B cell (primary cell): ENCODE results near the gene ATIC. TPM values are rescaled to one million over a fixed set of nuclear protein-coding genes. Genes with fewer than 3 reads are reported as not detected.

ENCODE experiments used
- ATAC-seq: fragments of 200-7000 bp; cut with Tn5 transposase; one replicate; pipeline ENCODE4 v1.10.0; 2021; ENCODE audit warnings: low read depth, mild to moderate bottlenecking, moderate number of reproducible peaks, moderate library complexity
- CTCF ChIA-PET: fragments of 350-600 bp; sonication (Branson Sonifier 250); formaldehyde crosslinking; loops from one replicate; lab custom pipeline; 2021; ENCODE audit warnings: antibody characterized with exemption, inconsistent platforms; lab: Charles Lee
- POLR2A ChIA-PET: fragments of 350-600 bp; sonication (Branson Sonifier 250); formaldehyde crosslinking; loops from one replicate; lab custom pipeline; 2021; ENCODE audit warnings: antibody characterized with exemption; lab: Charles Lee
- DNase-seq: peaks from one replicate; pipeline ENCODE4 v3.0.0; 2013
- H2AFZ ChIP-seq: 2 replicates; pipeline ENCODE4 v1.6.1; 2012; ENCODE audit warnings: mild to moderate bottlenecking, low read depth, low read length; ENCODE audit not compliant: insufficient read depth, poor library complexity, severe bottlenecking
- H3K27ac ChIP-seq, 2 donors: 1 replicate in 1 of 2; 2 replicates in 1 of 2; pipeline ENCODE4 v1.5.1; 2012 to 2013; ENCODE audit warnings: low read length in 2 of 2, mild to moderate bottlenecking in 2 of 2, moderate library complexity in 1 of 2
- H3K27me3 ChIP-seq, 4 experiments: fragments of 200-600 bp in 1 of 4; sonication (generic) in 1 of 4; replicated peaks in 1 of 4; 1 replicate in 2 of 4; 2 replicates in 2 of 4; pipeline versions ENCODE4 v1.6.1 to v1.7.0; 2013 to 2016; ENCODE audit warnings: low read length in 3 of 4, mild to moderate bottlenecking in 2 of 4, mixed read lengths in 1 of 4, moderate library complexity in 1 of 4; ENCODE audit not compliant: insufficient read depth in 4 of 4, control insufficient read depth in 3 of 4; ENCODE audit errors: control extremely low read depth in 1 of 4
- H3K36me3 ChIP-seq, 2 experiments: replicated peaks in 1 of 2; 1 replicate in 1 of 2; 2 replicates in 1 of 2; pipeline versions ENCODE4 v1.6.1 to v1.7.1; 2013; ENCODE audit warnings: low read length in 1 of 2; ENCODE audit not compliant: insufficient read depth in 2 of 2, control insufficient read depth in 1 of 2; ENCODE audit errors: control extremely low read depth in 1 of 2, extremely low read depth in 1 of 2
- H3K4me1 ChIP-seq, 2 donors: fragments of 200-600 bp in 1 of 2; sonication (generic) in 1 of 2; 1 replicate in 1 of 2; 2 replicates in 1 of 2; pipeline versions ENCODE4 v1.5.1 to v1.6.1; 2013 to 2017; ENCODE audit warnings: low read length in 2 of 2; ENCODE audit not compliant: control insufficient read depth in 2 of 2, insufficient read depth in 2 of 2
- H3K4me2 ChIP-seq: replicated peaks from 2 replicates; pipeline ENCODE3; 2012; ENCODE audit warnings: mild to moderate bottlenecking, low read depth, low read length; ENCODE audit not compliant: poor library complexity, severe bottlenecking
- H3K4me3 ChIP-seq, 5 experiments: fragments of 200-600 bp in 1 of 5; sonication (generic) in 1 of 5; 1 replicate in 3 of 5; 2 replicates in 2 of 5; pipeline versions ENCODE4 v1.5.1 to v1.7.0; 2011 to 2016; ENCODE audit warnings: low read length in 4 of 5, mild to moderate bottlenecking in 4 of 5, low read depth in 2 of 5, control low read depth in 1 of 5, moderate library complexity in 1 of 5; ENCODE audit not compliant: insufficient read depth in 1 of 5; ENCODE audit errors: control extremely low read depth in 1 of 5, extremely low read depth in 1 of 5
- H3K79me2 ChIP-seq: fragments of 200-600 bp; sonication (generic); one replicate; pipeline ENCODE4 v1.6.0; 2016; ENCODE audit warnings: low read length; ENCODE audit not compliant: control insufficient read depth, insufficient read depth
- H3K9ac ChIP-seq: fragments of 200-600 bp; sonication (generic); 2 replicates; pipeline ENCODE4 v1.6.1; 2017; ENCODE audit warnings: mild to moderate bottlenecking, low read length, moderate library complexity
- H3K9me3 ChIP-seq, 3 donors: one replicate each; pipeline versions ENCODE4 v1.6.1 to v1.7.1; 2013; ENCODE audit warnings: low read length in 2 of 3; ENCODE audit not compliant: control insufficient read depth in 2 of 3, insufficient read depth in 1 of 3; ENCODE audit errors: control extremely low read depth in 1 of 3
- H4K20me1 ChIP-seq: 2 replicates; pipeline ENCODE4 v1.6.0; 2012; ENCODE audit warnings: mild to moderate bottlenecking, low read length; ENCODE audit not compliant: insufficient read depth, control insufficient read depth, poor library complexity, severe bottlenecking
- H3K27ac Mint-ChIP-seq: one replicate; pipeline ENCODE4 v1.8.0; 2021; ENCODE audit warnings: mixed read lengths
- H3K27me3 Mint-ChIP-seq: one replicate; pipeline ENCODE4 v1.8.0; 2021; ENCODE audit warnings: mixed read lengths
- H3K4me1 Mint-ChIP-seq: one replicate; pipeline ENCODE4 v1.8.0; 2021; ENCODE audit warnings: mixed read lengths
- H3K4me3 Mint-ChIP-seq: one replicate; pipeline ENCODE4 v1.8.0; 2021; ENCODE audit warnings: mixed read lengths
- H3K9me3 Mint-ChIP-seq: one replicate; pipeline ENCODE4 v1.8.0; 2022; ENCODE audit warnings: mixed read lengths; ENCODE audit not compliant: insufficient read depth
- CTCF ChIP-seq: fragments of 200-600 bp; IDR thresholded peaks from one replicate; pipeline ENCODE4 v1.8.0; 2022; ENCODE audit warnings: antibody characterized with exemption, mild to moderate bottlenecking
- EZH2 ChIP-seq: IDR thresholded peaks from 2 replicates; pipeline ENCODE4 v1.6.1; 2012; ENCODE audit warnings: borderline replicate concordance, low read depth, mild to moderate bottlenecking, moderate library complexity, low read length; ENCODE audit not compliant: insufficient read depth, poor library complexity, severe bottlenecking
- WGBS: methylation state at CpG from one replicate; pipeline ENCODE4 v1.1.5; 2013; ENCODE audit warnings: missing lambda C conversion rate; ENCODE audit not compliant: insufficient coverage; 5-methylcytosine and 5-hydroxymethylcytosine counted together
- intact Hi-C: fragments of 100-400 bp; cut with micrococcal nuclease; formaldehyde crosslinking; loops from one replicate; pipeline ENCODE4 v1.10.0; 2022
- polyA plus RNA-seq: library from polyadenylated mRNA; depleted of rRNA; stranded (reverse); fragments of >200 nt; gene quantifications from 2 replicates; pipeline ENCODE4 v1.2.3, GENCODE V29; 2012
- total RNA-seq, 2 donors: library from RNA; stranded (reverse); fragments of 120-200 nt in 1 of 2; gene quantifications; 1 replicate in 1 of 2; 2 replicates in 1 of 2; pipeline versions ENCODE4 v1.2.3 to v1.2.4, GENCODE V29; 2013 to 2022

Gene ATIC
- total and polyA plus RNA-seq, 2 donors (not counting 1 experiment from before 2014, with no cell fraction given), result 55.4 to 80.4 TPM

- DNase-seq, result no peak
- ChIA-PET POLR2A (no interaction called here), CTCF (no interaction called here)
- H3K27me3 ChIP-seq, result no peaks in the 10 kb centered on the region
- no peaks in the 10 kb centered on the region for H3K36me3 ChIP-seq
- no peak overlapping the region for H3K4me3 ChIP-seq
- no peak overlapping the region for H3K27ac ChIP-seq
- intact Hi-C loops, result no loop called here
- no peaks in the 10 kb centered on the region for H3K27me3 Mint-ChIP-seq
- H4K20me1 ChIP-seq, result no peaks in the 10 kb centered on the region
- H3K9ac ChIP-seq, result no peak overlapping the region
- ATAC-seq, result no peak
- no peaks in the 10 kb centered on the region for H3K9me3 Mint-ChIP-seq
- TF ChIP-seq CTCF, result no peak
- no peak for TF ChIP-seq EZH2
- no peak overlapping the region for H3K27ac Mint-ChIP-seq
- no peaks in the 10 kb centered on the region for H3K79me2 ChIP-seq
- H2AFZ ChIP-seq, result no peak overlapping the region
- no peak overlapping the region for H3K4me3 Mint-ChIP-seq
- H3K4me2 ChIP-seq, result no peak overlapping the region
- 92% methylated on average over 3 of the region's 7 CpGs for WGBS
- no peaks in the 10 kb centered on the region for H3K4me1 ChIP-seq
- H3K9me3 ChIP-seq, result no peaks in the 10 kb centered on the region
- no peaks in the 10 kb centered on the region for H3K4me1 Mint-ChIP-seq
These were observed 72.9 kb downstream of the ATIC start for GRCh38 chr2:215384710-215385109.

GRCh38 chr2:215386566-215386965 lies 74.7 kb downstream of the ATIC start:
- H3K27me3 Mint-ChIP-seq, result no peaks in the 10 kb centered on the region
- ATAC-seq, result no peak
- DNase-seq, result no peak
- H3K9ac ChIP-seq, result no peak overlapping the region
- TF ChIP-seq CTCF (no peak), EZH2 (no peak)
- no peaks in the 10 kb centered on the region for H3K79me2 ChIP-seq
- H3K27me3 ChIP-seq, result no peaks in the 10 kb centered on the region
- no peak overlapping the region for H2AFZ ChIP-seq
- peaks cover 2% of the 10 kb centered on the region for H3K9me3 Mint-ChIP-seq
- H3K4me3 Mint-ChIP-seq, result no peak overlapping the region
- no peaks in the 10 kb centered on the region for H3K9me3 ChIP-seq
- no peaks in the 10 kb centered on the region for H3K4me1 ChIP-seq
- H3K4me2 ChIP-seq, result no peak overlapping the region
- no peaks in the 10 kb centered on the region for H4K20me1 ChIP-seq
- no peaks in the 10 kb centered on the region for H3K36me3 ChIP-seq
- H3K27ac Mint-ChIP-seq, result no peak overlapping the region
- WGBS, result 92% methylated on average over 7 of the region's 7 CpGs
- no peak overlapping the region for H3K27ac ChIP-seq
- intact Hi-C loops, result no loop called here
- ChIA-PET CTCF (no interaction called here), POLR2A (no interaction called here)
- no peak overlapping the region for H3K4me3 ChIP-seq
- peaks cover 7% of the 10 kb centered on the region for H3K4me1 Mint-ChIP-seq
